ENCODE results near the gene MFAP2. TPM values are rescaled to one million over a fixed set of nuclear protein-coding genes. Genes with fewer than 3 reads are reported as not detected.

MFAP2 gene
- 1 to 10 TPM; 7.9 to 9.6 TPM for total RNA-seq
- long read RNA-seq, partial matches to known transcripts: 0 of 9 reads
- long read RNA-seq, other reads (novel, unspliced or antisense): 5 of 9 reads

- ATAC-seq: peak; percentile 20 to 28
- no peak for DNase-seq
- intact Hi-C loops (cut with DNase I): no loop called here
Measured at GRCh38 chr1:16980473-16981268, at the start of gene MFAP2. TSS of gene MFAP2 (minus strand) at chr1:16980620. CDS start at chr1:16978273, 2,347 bp downstream.

DNA sequence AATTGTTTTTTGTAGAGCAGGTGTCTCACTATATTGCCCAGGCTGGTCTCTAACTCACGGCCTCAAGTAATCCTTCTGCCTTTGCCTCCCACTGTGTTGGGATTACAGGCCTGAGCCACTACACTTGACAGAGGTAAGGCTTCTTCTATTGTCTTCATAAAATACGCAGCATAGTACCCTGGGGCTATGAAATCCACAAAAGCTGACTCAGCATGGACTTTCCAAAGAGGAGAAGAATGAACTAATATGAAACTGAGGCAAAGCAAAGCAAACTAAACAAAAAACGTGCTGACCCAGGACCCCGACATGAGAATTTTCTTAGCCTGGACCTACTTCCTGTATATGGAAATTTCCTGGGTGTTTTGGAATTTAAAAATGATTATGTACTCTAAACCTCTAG is 49.8 kb upstream of the MFAP2 start:
- intact Hi-C loops (cut with DNase I): no loop called here
- no peak for ATAC-seq
- no peak for DNase-seq

DNA sequence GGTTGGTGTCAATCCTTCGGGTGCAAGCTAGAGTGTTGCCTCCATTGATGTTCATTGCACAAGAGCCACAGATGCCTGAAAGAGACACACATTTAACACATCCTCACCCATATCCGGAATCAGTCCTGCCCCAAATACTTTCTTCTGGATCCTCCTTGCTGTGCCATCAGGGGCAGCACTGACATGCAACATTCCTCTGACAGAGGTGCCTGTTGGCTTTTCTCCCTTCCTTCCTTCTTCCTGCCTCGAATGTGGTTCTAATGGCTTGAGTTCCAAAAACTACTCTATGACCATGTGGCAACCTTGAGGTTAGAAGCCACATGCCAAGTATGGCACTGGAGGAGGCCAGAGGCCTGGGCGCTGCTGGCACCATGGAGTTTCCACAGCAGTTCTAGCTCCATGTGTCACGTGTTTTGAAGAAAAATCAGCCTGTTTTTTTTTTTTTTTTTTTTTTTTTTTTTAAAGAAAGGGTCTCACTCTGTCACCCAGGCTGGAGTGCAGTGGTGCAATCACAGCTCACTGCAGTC is 48.3 kb upstream of the MFAP2 start:
- ATAC-seq: peak in 1 of 2 donors; percentile 61
- no peak for DNase-seq
- intact Hi-C loops (cut with DNase I): no loop called here

DNA sequence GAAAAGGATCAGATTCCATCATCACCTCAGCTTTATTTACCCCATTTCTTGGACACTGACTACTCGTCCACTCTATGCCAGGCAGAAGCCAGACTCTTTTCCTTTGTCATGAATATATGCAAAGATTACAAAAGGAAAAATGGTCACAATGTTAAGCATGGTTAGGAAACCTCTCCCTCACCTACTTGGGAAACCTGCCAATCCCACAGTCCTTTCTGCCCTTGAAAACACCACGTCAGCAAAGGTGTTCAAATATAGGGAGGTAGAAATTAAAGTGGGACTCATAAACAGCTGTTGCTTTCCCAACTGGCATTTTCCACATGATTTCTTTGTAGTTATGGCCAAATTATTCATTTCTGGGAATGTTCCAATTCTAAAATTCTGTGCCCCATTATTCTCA is 47.5 kb upstream of the MFAP2 start:
- intact Hi-C loops (cut with DNase I): no loop called here
- no peak for DNase-seq
- ATAC-seq: no peak

- peak in 1 of 2 donors; percentile 48 for ATAC-seq
- DNase-seq: no peak
- intact Hi-C loops (cut with DNase I): no loop called here
Measured at GRCh38 chr1:17027403-17027802, 47.0 kb upstream of the MFAP2 start.

DNA sequence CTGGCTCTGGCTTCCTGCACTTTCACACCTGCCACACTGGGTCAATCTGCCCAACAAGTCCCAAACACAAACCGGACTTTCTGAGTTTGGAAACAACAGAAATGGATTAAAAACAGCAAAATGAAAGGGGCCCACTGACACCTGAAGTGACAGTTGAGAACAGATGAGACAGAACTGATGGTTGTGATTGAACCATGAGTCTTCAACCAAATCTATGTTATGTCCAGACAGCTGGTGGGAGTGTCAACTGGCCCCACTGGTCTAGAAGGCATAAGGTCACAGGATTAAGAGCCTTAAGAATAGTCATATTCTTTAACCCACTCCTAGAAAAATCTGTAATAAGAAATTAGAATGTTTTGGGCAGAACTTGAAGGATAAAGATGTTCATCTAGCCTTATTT is 44.3 kb upstream of the MFAP2 start:
- DNase-seq: no peak
- intact Hi-C loops (cut with DNase I): no loop called here
- no peak for ATAC-seq

DNA sequence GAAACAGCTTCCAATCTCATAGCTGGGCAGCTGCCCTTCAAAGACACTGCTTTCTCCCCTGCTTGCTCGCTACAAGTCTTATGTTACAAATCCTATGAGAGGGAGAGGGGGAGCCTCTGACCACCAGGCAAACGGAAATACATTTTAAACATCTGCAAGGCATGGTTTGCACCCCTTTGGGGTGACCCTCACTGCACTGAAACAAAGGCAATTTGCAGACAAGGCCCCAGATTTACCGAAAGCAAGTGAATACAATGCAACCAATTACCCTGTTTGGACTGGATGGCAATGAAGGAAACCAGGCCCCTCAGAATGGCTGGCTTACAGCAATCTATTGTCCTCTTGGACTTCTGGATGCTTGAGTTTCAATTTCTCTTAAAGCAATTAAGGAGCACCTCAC is 43.2 kb upstream of the MFAP2 start:
- no peak for DNase-seq
- no peak for ATAC-seq
- intact Hi-C loops (cut with DNase I): no loop called here

- intact Hi-C loops (cut with DNase I): no loop called here
- DNase-seq: no peak
- no peak for ATAC-seq
Measured at GRCh38 chr1:17023102-17023501, 42.7 kb upstream of the MFAP2 start.

- no peak for ATAC-seq
- no peak for DNase-seq
- intact Hi-C loops (cut with DNase I): no loop called here
Measured at GRCh38 chr1:17021896-17022295, 41.5 kb upstream of the MFAP2 start.

DNA sequence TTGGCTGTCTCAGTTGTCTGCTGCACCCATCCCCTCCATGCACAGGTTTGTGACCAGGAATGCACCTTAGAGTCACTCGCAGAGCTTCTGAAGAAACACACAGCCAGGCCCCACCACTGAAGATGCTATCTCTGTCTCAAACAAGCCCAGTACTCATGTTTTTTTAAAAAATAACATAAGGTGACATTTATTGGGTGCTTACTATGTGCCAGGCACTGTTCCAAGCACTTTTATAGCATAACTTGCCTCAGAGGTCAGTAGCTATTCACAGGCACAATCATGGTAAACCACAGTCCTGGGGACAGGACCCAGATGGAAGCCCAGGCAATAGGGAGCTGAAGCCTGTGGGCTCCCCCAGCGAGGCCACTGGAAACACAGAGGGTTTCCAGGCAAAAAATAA is 40.1 kb upstream of the MFAP2 start:
- intact Hi-C loops (cut with DNase I): no loop called here
- ATAC-seq (no peak), DNase-seq (no peak)

- no peak for DNase-seq
- ATAC-seq: no peak
- intact Hi-C loops (cut with DNase I): no loop called here
Measured at GRCh38 chr1:17018849-17019248, 38.4 kb upstream of the MFAP2 start.

- intact Hi-C loops (cut with DNase I): no loop called here
- DNase-seq: no peak
- no peak for ATAC-seq
Measured at GRCh38 chr1:17017435-17017834, 37.0 kb upstream of the MFAP2 start.

DNA sequence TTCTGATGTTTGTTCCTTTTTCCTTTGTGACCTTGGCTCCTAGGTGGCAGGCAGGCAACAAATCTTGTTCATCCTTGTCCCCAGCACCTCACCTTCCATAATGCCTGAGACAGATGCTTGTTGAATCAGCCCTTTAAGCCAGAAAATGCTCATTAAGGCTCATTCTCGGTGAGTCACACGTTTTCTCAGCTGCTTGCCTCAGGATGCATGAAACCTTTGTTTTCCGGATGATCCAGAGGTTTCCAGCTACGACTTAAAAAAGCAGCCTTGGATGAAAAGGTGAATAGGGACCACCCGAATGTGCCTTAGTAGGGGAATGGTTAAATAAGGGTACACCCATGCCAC is 35.9 kb upstream of the MFAP2 start:
- DNase-seq (no peak), ATAC-seq (no peak)
- intact Hi-C loops (cut with DNase I): no loop called here

DNA sequence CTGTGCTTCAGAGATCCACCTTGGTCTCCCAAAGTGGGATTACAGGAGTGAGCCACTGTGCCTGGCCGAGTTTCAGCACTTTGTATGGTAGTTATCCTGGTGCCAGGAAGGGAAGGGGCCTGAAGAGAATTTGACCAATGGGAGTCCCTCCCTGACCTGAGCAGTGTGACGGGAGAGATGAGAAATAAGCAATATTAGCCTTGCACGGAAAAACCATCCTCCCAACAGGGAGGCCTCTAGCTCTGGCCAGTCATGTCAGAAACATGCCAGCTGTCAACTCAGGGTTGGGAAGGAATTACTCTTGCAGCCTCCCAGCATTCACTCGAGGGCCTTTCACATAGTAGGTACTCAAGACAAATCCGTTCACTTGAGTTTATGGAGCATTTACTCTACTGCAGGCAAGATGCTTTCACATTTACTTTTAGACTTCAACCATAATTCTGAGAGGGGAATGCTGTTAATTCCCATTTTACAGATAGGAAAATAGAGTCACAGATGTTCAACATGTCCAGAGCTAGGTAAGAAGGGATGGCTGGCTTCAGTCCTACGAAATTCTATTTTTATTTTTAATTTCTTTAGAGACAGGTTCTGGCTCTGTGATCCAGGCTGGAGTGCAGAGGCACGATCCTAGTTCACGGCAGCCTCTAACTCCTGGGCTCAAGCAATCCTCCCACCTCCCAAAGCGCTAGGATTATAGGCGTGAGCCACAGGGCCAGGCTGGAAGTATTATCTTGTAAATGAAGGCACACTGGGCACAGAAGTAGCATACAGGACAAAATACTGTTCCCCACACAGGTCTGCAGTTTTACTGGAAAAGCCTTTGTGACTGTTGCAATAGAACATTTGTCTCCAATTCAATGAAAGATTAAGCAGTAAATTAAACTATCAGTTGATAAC is 34.5 kb upstream of the MFAP2 start:
- DNase-seq (no peak), ATAC-seq (no peak)
- intact Hi-C loops (cut with DNase I): no loop called here

DNA sequence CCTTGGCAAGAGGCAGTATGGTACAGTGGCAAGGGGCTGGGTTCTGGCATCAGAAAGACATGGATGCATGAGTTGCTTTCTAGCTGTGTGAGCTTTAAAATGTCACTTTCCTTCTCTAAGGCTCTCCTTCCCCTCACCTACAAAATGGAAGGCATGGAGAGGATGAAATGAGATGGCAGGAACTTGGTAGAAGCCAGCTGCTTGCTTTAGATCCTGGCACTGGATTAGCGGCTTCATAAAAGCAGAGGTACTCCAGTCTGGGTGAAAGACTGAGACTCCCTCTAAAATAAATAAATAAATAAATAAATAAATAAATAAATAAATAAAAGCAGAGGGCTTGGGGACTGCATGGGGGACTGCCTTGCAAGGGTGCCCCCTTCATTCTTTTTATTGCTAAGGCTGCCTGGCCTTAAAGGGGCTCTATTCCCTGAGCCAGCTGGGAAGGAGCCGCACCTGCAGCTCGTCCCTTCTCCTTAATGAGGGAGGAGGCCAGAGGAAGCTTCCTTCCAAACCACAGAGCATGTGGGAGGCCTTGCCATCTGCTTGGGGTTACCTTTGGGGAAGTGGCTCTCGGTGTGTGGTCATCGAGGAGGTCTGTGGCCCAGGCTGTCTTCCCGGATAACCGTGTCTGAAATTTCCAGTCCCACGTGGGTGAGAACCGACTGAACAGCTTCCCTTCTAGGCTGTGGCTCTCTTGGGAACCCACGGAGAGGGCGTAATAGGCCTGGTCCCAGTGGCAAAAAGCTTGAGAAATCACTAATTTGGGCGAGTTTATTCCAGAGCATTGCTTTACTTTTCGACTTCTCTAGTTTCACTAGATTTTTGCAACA is 33.3 kb upstream of the MFAP2 start:
- intact Hi-C loops (cut with DNase I): no loop called here
- no peak for ATAC-seq
- DNase-seq: no peak

- no peak for ATAC-seq
- DNase-seq: no peak
- intact Hi-C loops (cut with DNase I): no loop called here
Measured at GRCh38 chr1:17012775-17013490, 32.5 kb upstream of the MFAP2 start.

DNA sequence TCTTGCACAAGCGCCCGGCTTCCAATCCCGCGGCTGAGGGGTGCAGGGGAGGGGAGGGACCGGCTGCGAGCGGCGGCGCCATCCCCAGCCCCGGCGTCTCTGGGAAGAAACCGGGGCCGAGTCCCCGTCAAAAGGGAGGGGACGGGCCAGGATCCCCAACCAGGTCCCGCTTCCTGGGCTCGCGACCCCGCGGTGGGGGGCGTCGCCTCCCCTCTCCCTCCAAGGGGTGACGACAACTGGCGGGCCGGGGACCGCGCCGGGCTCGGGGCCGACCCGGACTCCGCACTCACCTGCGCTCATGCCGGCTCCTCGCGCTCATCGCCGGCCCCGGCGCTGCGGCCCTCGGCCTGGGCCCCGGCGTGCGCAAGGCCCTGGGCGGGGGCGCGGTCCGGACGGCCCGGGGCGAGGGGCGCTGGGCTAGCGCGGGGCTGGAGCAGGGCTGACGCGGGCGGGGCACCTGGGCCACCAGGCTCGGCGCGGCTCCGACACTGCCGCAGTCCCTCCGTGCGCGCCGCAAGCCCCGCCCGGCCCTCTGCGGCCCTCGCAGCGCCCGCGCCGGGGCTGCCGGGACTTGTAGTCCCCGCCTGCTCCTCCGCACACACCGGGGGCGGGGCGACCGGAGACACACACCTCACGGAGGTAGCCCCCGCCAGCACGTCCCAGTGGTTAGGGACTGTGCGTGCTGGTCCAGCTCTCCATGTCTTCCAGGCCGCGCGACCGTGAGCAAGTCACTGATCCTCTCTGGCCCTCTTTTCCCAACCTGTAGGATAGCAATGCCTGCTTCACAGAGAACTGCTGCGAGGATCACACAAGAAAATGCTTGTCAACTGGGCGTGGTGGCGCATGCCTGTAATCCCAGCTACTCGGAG is 31.3 kb upstream of the MFAP2 start, which contains the start of gene ATP13A2:
Gene ATP13A2 (minus strand): TSS at position 490 of the 869 bp plus-strand sequence. CDS start 190 bp downstream, at position 300.
- ATAC-seq: peak; percentile 94 to 95
- peak; percentile 83 for DNase-seq
- intact Hi-C loops (cut with DNase I): no loop called here

- intact Hi-C loops (cut with DNase I): no loop called here
- ATAC-seq (no peak), DNase-seq (no peak)
Measured at GRCh38 chr1:17011092-17011438, 30.6 kb upstream of the MFAP2 start.
